HAP-1 (cell line): ENCODE data around the gene OR10D3.
"Not testable (repeated sequence)": the region's sequence is repeated elsewhere in the genome, so short reads cannot be mapped to it uniquely, and the experiment has no call there.

Experiments used
- DNase-seq, 2 experiments: peaks; one replicate each; pipeline ENCODE4 v3.0.0-alpha.2; 2016 to 2020; ENCODE audit warnings: low spot score in 2 of 2
- H3K27me3 ChIP-seq: fragments of 250-450 bp; sonication (Bioruptor Pico); 2 replicates; pipeline ENCODE4 v1.5.1; 2020; ENCODE audit warnings: low read depth, mild to moderate bottlenecking, moderate library complexity
- H3K36me3 ChIP-seq: fragments of 250-450 bp; sonication (Bioruptor Pico); replicated peaks from 2 replicates; pipeline ENCODE4 v1.5.1; 2020; ENCODE audit warnings: mild to moderate bottlenecking
- H3K4me1 ChIP-seq: fragments of 250-450 bp; sonication (Bioruptor Pico); 2 replicates; pipeline ENCODE4 v1.5.1; 2020; ENCODE audit warnings: mild to moderate bottlenecking
- H3K4me3 ChIP-seq: fragments of 250-450 bp; sonication (Bioruptor Pico); 2 replicates; pipeline ENCODE4 v1.5.1; 2020; ENCODE audit warnings: mild to moderate bottlenecking, moderate library complexity
- H3K9me3 ChIP-seq: fragments of 250-450 bp; sonication (Bioruptor Pico); 2 replicates; pipeline ENCODE4 v1.5.1; 2020; ENCODE audit warnings: mild to moderate bottlenecking, moderate library complexity
- in situ Hi-C: fragments of 300-500 bp; cut with MboI; formaldehyde crosslinking; loops from 3 replicates; pipeline ENCODE4 v1.14.3; 2020; ENCODE audit warnings: low sequenced_read_pairs, inconsistent platforms, mixed read lengths

Gene OR10D3, protein sequence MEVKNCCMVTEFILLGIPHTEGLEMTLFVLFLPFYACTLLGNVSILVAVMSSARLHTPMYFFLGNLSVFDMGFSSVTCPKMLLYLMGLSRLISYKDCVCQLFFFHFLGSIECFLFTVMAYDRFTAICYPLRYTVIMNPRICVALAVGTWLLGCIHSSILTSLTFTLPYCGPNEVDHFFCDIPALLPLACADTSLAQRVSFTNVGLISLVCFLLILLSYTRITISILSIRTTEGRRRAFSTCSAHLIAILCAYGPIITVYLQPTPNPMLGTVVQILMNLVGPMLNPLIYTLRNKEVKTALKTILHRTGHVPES

DNA sequence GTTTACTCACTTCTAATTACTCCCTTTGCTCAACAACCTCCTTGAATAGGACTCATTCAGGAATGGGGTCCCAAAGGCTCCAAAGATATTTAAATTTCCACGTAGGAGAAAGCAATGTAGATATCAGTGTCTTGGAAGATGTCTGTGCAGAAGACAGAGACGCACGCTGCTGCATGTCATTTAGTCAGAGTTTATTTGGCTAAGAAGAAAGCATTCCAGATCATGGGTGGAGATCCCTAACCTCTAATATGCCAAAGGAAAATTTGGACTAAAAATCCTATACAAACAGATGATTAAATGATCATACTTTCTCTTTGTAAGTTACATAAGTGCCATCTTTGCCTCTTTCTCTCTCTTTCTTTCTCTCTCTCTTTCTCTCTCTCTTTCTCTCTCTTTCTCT lies at the start of gene OR10D3:
OR10D3 (plus strand) TSS at position 278 of the 400 bp plus-strand sequence. CDS start 1,925 bp downstream, outside the sequence.
- Histone ChIP-seq H3K4me1 (no peaks in the 10 kb centered on the region), H3K4me3 (no peak within 1 kb of the TSS), H3K9me3 (no peaks in the 10 kb centered on the region), H3K27me3 (no peaks in the 10 kb centered on the region), H3K36me3 (no peaks in the 10 kb centered on the region)
- DNase-seq, result no peak
- in situ Hi-C loops, result no loop called here

DNA sequence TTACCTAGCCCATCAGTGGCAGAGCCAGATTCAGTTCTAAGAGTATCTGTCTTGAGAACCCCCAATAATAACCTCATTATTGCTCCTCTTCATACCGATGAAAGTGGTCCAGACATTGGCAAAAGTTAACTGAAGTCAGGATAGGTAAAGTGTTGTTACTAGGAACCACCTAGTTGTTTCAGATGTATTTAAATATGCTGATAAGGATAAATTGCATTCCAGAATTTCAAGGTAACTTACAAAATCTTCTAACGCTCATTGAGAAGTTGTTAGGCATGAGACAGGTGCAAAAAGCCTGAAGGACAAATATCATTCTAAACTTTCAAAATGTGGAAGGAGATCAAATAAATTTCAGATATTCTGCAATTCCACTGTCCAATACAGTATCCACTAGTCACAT lies 40.1 kb upstream of the OR10D3 start:
- H3K4me3 ChIP-seq, result no peak overlapping the region
- no peaks in the 10 kb centered on the region for H3K4me1 ChIP-seq
- in situ Hi-C loops, result no loop called here
- no peak for DNase-seq
- H3K36me3 ChIP-seq, result no peaks in the 10 kb centered on the region
- H3K27me3 ChIP-seq, result no peaks in the 10 kb centered on the region
- H3K9me3 ChIP-seq, result no peaks in the 10 kb centered on the region

DNA sequence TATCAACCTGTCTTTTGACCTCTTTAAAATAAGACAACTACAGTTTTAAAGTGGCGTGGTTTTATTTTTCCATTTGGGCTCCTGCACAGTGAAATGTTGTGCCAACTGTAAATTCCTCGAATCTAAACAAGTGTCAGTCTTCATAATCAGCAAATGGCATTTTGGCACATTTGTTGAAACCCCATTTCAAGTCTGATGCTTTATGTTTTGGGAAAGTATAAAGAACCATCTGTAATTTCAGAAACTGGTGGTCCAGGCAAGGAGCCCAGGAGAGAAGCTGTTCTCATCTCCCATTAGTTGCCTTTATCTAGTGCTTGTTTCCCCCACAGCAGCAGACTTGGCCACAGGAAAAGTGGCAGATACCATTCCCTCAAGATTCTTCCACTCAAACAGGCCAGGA lies 35.2 kb upstream of the OR10D3 start:
- no peaks in the 10 kb centered on the region for H3K4me1 ChIP-seq
- DNase-seq, result no peak
- no peaks in the 10 kb centered on the region for H3K9me3 ChIP-seq
- in situ Hi-C loops, result no loop called here
- H3K4me3 ChIP-seq, result no peak overlapping the region
- no peaks in the 10 kb centered on the region for H3K36me3 ChIP-seq
- H3K27me3 ChIP-seq, result no peaks in the 10 kb centered on the region

- H3K4me1 ChIP-seq, result no peaks in the 10 kb centered on the region
- no peaks in the 10 kb centered on the region for H3K9me3 ChIP-seq
- H3K27me3 ChIP-seq, result peaks cover 3% of the 10 kb centered on the region; the same call in 1 of the 2 replicates
- no peaks in the 10 kb centered on the region for H3K36me3 ChIP-seq
- in situ Hi-C loops, result no loop called here
- no peak overlapping the region for H3K4me3 ChIP-seq
- no peak for DNase-seq
Observed at GRCh38 chr11:124150684-124151083, 32.5 kb upstream of the OR10D3 start.

DNA sequence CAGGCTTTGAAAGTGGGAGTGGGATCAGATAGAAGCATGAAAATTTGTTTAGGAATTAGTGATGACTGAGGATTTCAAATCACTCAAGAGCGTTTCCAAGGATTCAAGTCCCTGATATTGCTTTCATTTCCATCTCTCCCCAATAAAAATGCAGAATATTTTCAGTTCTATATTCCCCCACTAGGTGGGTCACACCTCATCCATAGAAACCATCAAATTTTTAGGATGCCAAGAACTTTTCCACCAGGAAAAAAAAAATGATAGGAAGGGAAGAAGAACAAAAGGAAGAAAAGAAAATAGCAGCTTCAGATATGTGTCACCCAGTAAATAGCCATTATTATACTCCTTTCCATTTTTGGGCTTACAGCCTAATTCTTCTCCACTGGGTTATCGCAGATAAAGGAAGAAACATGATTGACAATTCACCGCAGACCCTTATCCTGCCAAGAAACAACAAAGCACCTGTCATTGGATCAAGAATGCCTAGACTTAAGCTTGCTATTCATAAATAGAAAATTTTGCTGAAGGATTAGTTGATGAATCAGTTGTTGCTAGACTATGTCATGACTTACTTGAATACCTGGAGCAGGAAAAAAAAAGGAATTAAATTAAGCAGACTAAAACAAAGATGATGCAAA lies 30.3 kb upstream of the OR10D3 start:
- peaks cover 3% of the 10 kb centered on the region; the same call in 1 of the 2 replicates for H3K27me3 ChIP-seq
- H3K9me3 ChIP-seq, result no peaks in the 10 kb centered on the region
- H3K4me3 ChIP-seq, result no peak overlapping the region
- no peaks in the 10 kb centered on the region for H3K36me3 ChIP-seq
- H3K4me1 ChIP-seq, result no peaks in the 10 kb centered on the region
- no peak for DNase-seq
- in situ Hi-C loops, result no loop called here

DNA sequence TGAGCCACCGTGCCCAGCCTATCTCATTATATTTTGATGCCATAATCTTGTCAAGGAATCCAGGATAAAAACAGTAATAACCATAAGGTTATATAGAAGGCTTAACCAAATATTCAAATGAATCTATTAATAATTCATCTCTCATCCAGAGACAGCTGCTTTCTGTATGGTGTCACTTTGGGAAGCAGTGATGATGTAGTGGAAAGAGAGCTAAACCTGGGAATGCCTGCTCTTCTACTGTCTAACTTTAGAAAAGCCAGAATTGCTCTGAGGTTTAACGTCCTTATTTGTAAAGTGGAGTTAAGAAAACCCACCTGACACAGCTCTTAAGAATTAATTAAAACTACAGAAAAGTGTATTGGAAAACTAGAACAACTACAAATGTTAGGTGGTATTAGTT lies 29.3 kb upstream of the OR10D3 start:
- in situ Hi-C loops, result no loop called here
- Histone ChIP-seq H3K9me3 (no peaks in the 10 kb centered on the region), H3K36me3 (no peaks in the 10 kb centered on the region), H3K4me3 (no peak overlapping the region), H3K4me1 (no peaks in the 10 kb centered on the region), H3K27me3 (peaks cover 3% of the 10 kb centered on the region; the same call in 1 of the 2 replicates)
- no peak for DNase-seq

DNA sequence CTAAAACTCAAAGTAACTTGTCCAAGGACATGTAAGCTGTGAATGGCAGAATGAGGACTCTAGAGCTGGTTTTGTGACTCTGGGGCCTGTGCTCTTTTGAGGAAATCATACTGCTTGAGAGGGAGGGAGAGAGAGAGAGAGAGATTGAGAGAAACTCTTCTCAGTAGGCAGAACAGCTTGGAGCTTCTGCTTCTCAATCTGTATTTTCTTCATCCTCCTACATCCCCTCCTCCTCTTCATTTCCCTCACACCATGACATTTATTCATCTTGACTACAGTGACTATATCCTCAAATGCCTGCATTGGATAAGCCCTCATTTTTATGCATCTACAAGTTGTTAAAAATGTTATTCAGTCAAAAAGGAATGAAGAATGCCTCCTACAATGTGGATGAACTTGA lies 23.7 kb upstream of the OR10D3 start:
- H3K4me1 ChIP-seq, result no peaks in the 10 kb centered on the region
- H3K27me3 ChIP-seq, result peaks cover 3% of the 10 kb centered on the region; the same call in 1 of the 2 replicates
- H3K36me3 ChIP-seq, result no peaks in the 10 kb centered on the region
- no peaks in the 10 kb centered on the region for H3K9me3 ChIP-seq
- in situ Hi-C loops, result no loop called here
- no peak overlapping the region for H3K4me3 ChIP-seq
- DNase-seq, result no peak

GRCh38 chr11:124160986-124161385 lies 22.2 kb upstream of the OR10D3 start:
- Histone ChIP-seq H3K9me3 (no peaks in the 10 kb centered on the region), H3K36me3 (no peaks in the 10 kb centered on the region), H3K27me3 (peaks cover 4% of the 10 kb centered on the region; the same call in 1 of the 2 replicates), H3K4me3 (no peak overlapping the region), H3K4me1 (no peaks in the 10 kb centered on the region)
- in situ Hi-C loops, result no loop called here
- no peak for DNase-seq

DNA sequence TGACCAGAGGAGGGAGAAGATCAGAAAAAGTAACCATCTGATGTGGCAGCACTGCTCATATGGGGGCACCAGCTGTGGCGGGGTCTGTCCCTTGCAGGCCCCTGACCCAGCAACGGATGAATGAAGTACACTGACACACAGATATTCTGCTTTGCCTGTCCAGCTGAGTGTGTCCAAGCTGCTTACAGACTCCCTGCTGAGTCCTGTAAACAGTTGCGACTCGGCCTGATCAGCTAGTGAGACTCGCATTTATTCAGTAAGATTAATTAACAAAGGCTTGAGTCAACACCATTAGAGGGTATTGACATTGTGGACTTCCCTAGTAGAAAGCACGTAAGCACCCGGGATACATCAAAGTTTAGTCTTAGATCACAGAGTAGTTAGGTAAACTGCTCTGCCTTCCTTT lies 15.3 kb upstream of the OR10D3 start:
- in situ Hi-C loops, result no loop called here
- no peak for DNase-seq
- Histone ChIP-seq H3K4me1 (no peaks in the 10 kb centered on the region), H3K9me3 (no peaks in the 10 kb centered on the region), H3K27me3 (peaks cover 4% of the 10 kb centered on the region; the same call in 1 of the 2 replicates), H3K36me3 (no peaks in the 10 kb centered on the region), H3K4me3 (no peak overlapping the region)

DNA sequence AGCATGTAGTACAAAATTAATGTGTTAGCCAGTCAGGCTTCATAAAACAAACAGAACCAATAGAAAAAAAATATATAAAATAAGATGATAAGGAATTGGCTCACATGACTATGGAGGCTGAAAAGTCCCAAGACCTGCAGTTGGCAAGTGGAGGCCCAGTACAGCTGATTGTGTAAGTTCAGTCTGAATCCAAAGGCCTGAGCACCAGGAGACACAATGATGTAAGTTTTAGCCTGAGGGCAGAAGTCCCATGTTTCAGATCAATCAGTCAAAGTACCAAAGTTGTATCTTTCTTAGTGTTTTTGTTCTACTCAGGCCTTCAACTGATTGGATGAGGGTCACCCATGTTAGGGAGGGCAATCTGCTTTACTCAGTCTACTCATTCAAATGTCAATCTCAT lies 14.3 kb upstream of the OR10D3 start:
- H3K4me3 ChIP-seq, result no peak overlapping the region
- H3K9me3 ChIP-seq, result no peaks in the 10 kb centered on the region
- no peaks in the 10 kb centered on the region for H3K4me1 ChIP-seq
- no peak for DNase-seq
- in situ Hi-C loops, result no loop called here
- H3K27me3 ChIP-seq, result peaks cover 4% of the 10 kb centered on the region; the same call in 1 of the 2 replicates
- H3K36me3 ChIP-seq, result no peaks in the 10 kb centered on the region

DNA sequence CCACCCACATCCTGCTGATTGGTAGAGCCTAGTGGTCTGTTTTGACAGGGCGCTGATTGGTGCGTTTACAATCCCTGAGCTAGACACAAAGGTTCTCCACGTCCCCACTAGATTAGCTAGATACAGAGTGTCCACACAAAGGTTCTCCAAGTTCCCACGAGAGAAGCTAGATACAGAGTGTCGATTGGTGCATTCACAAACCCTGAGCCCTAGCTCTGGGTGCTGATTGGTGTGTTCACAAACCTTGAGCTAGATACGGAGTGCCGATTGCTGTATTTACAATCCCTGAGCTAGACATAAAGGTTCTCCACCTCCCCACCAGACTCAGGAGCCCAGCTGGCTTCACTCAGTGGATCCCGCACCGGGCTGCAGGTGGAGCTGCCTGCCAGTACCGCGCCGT lies 12.8 kb upstream of the OR10D3 start:
- H3K4me3 ChIP-seq, H3K27me3 ChIP-seq, DNase-seq, H3K9me3 ChIP-seq, H3K36me3 ChIP-seq, in situ Hi-C loops, H3K4me1 ChIP-seq: not testable (repeated sequence)

GRCh38 chr11:124170801-124171586 lies 12.2 kb upstream of the OR10D3 start:
- H3K9me3 ChIP-seq, result no peaks in the 10 kb centered on the region
- no peak for DNase-seq
- H3K27me3 ChIP-seq, result no peaks in the 10 kb centered on the region
- H3K4me1 ChIP-seq, result no peaks in the 10 kb centered on the region
- no peaks in the 10 kb centered on the region for H3K36me3 ChIP-seq
- in situ Hi-C loops, result no loop called here
- H3K4me3 ChIP-seq, result no peak overlapping the region

GRCh38 chr11:124172101-124172500 lies 11.0 kb upstream of the OR10D3 start:
- Histone ChIP-seq H3K36me3 (no peaks in the 10 kb centered on the region), H3K9me3 (no peaks in the 10 kb centered on the region), H3K27me3 (no peaks in the 10 kb centered on the region), H3K4me3 (no peak overlapping the region), H3K4me1 (no peaks in the 10 kb centered on the region)
- no peak for DNase-seq
- in situ Hi-C loops, result no loop called here

DNA sequence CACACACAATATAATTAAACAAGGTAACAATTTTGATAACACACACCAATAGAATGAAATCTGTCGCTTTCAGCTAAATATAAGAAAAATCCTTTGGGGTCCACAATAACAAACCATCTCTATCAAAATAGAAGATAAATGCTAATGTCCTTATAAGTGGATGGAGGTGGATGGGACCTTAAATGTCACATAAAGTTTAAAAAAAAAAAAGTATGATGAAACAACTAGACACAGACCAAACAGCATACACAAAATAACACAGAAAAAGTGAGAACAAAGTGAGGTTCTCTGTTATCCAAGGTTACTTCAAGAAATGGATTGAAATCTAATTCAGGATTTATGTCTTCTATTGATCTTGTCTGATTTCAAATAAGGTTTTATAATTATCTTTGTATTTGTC lies 10.5 kb upstream of the OR10D3 start:
- no peaks in the 10 kb centered on the region for H3K27me3 ChIP-seq
- no peaks in the 10 kb centered on the region for H3K9me3 ChIP-seq

More for the DNA sequence above, 10.5 kb upstream of the OR10D3 start:
- in situ Hi-C loops, result no loop called here
- DNase-seq, result no peak
- Histone ChIP-seq H3K4me1 (no peaks in the 10 kb centered on the region), H3K36me3 (no peaks in the 10 kb centered on the region), H3K4me3 (no peak overlapping the region)
